Esophagus muscularis mucosa (tissue), 3 donors: Measurements from ENCODE around the gene NID1.

Experiments
- POLR2AphosphoS5 ChIP-seq, 2 donors: sonication (generic); formaldehyde crosslinking; IDR thresholded peaks; one replicate each; pipeline ENCODE4 v1.6.1; 2017; ENCODE audit warnings: antibody characterized with exemption in 2 of 2
- TF ChIP-seq, protein P1 (sequence below), 3 experiments: fragments of 200-600 bp in 2 of 3; fragments of 450-650 bp in 1 of 3; sonication (generic) in 2 of 3; IDR thresholded peaks; one replicate each; pipeline ENCODE4 v1.5.1; 2017 to 2019; ENCODE audit warnings: antibody characterized with exemption in 3 of 3, mild to moderate bottlenecking in 2 of 3, moderate library complexity in 1 of 3

- TF ChIP-seq, protein P1, sequence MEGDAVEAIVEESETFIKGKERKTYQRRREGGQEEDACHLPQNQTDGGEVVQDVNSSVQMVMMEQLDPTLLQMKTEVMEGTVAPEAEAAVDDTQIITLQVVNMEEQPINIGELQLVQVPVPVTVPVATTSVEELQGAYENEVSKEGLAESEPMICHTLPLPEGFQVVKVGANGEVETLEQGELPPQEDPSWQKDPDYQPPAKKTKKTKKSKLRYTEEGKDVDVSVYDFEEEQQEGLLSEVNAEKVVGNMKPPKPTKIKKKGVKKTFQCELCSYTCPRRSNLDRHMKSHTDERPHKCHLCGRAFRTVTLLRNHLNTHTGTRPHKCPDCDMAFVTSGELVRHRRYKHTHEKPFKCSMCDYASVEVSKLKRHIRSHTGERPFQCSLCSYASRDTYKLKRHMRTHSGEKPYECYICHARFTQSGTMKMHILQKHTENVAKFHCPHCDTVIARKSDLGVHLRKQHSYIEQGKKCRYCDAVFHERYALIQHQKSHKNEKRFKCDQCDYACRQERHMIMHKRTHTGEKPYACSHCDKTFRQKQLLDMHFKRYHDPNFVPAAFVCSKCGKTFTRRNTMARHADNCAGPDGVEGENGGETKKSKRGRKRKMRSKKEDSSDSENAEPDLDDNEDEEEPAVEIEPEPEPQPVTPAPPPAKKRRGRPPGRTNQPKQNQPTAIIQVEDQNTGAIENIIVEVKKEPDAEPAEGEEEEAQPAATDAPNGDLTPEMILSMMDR (IDR thresholded peaks at IDR 0.05): no peak
- no peak for TF ChIP-seq POLR2AphosphoS5 (IDR thresholded peaks at IDR 0.05)
Measured at GRCh38 chr1:235951661-235952060, 113.2 kb downstream of the NID1 start.
